Measurements from ENCODE around the gene SRPK1. TPM values are rescaled to one million over a fixed set of nuclear protein-coding genes. Genes with fewer than 3 reads are reported as not detected.

SRPK1 gene
- 20.3 and 27.2 TPM in 2 replicates for total RNA-seq

GRCh38 chr6:35920793-35921732 is at the start of gene SRPK1:
Gene SRPK1, minus strand, starts transcription at chr6:35921098. Its CDS starts 42 bp downstream, at chr6:35921056.

GRCh38 chr6:35804996-35805736 is 115.7 kb downstream of the SRPK1 start, which contains the start of gene LHFPL5:
Gene LHFPL5, plus strand, starts transcription at chr6:35805352. Its CDS starts 319 bp downstream, at chr6:35805671.

Other genes starting within 250 kb of the SRPK1 start
- gene FKBP5, start 232.2 kb downstream of the SRPK1 start, total RNA-seq, result 172 and 205 TPM in 2 replicates
- 0.43 TPM in 1 of 2 replicates, not detected in the other for gene ARMC12, start 184.1 kb downstream of the SRPK1 start, total RNA-seq
- not detected in 2 replicates for gene CLPSL2, start 144.5 kb downstream of the SRPK1 start, total RNA-seq
- not detected in 2 replicates for gene CLPSL1, start 140.1 kb downstream of the SRPK1 start, total RNA-seq
- not detected in 2 replicates for gene CLPS, start 123.8 kb downstream of the SRPK1 start, total RNA-seq
- not detected in 2 replicates for gene LHFPL5, start 115.7 kb downstream of the SRPK1 start, total RNA-seq
- not detected in 2 replicates for gene SLC26A8, start 103.5 kb upstream of the SRPK1 start, total RNA-seq
- gene MAPK14, start 106.7 kb upstream of the SRPK1 start, total RNA-seq, result 32.0 and 36.6 TPM in 2 replicates
- 2.9 and 5.4 TPM in 2 replicates for gene MAPK13, start 209.4 kb upstream of the SRPK1 start, total RNA-seq